HepG2 (cell line): ENCODE results near the gene VSNL1. TPM values are rescaled to one million over a fixed set of nuclear protein-coding genes. Genes with fewer than 3 reads are reported as not detected.
A peak's percentile ranks its signal among the peaks of the same experiment; 100 is the strongest.

ENCODE experiments used
- ATAC-seq: fragments of 200-7000 bp; cut with Tn5 transposase; 3 replicates; pipeline ENCODE4 v1.9.1; 2020; ENCODE audit warnings: mild to moderate bottlenecking, moderate library complexity
- BruUV-seq: library from RNA; stranded (reverse); fragments of 400-500 nt; replicated peaks from 2 replicates; lab custom pipeline; 2021; lab: Mats Ljungman, UMichigan
- CTCF ChIA-PET: fragments of 300-600 bp; formaldehyde crosslinking; extraction: SDS; loops from one replicate; lab custom pipeline; 2021; ENCODE audit warnings: low total read pairs, inconsistent platforms, low intra/inter-chr PET ratio; lab: Yijun Ruan, JAX
- POLR2A ChIA-PET: fragments of 350-600 bp; sonication (Branson Sonifier 250); formaldehyde crosslinking; loops from one replicate; lab custom pipeline; 2020; ENCODE audit warnings: antibody characterized with exemption, inconsistent platforms; lab: Yijun Ruan, JAX
- DNase-seq: peaks from one replicate; pipeline ENCODE4 v3.0.0-alpha.2; 2015; ENCODE audit warnings: low spot score
- FAIRE-seq: peaks from 3 replicates; lab custom pipeline; 2011; peaks lifted over from hg19 to GRCh38; lab: Jason Lieb, UNC
- H2AFZ ChIP-seq: one replicate; pipeline ENCODE4 v1.6.1; 2011; ENCODE audit warnings: low read length, inconsistent platforms
- H3K27ac ChIP-seq: fragments of 300-600 bp; 3 replicates; pipeline ENCODE4 v1.8.0; 2011; ENCODE audit warnings: mixed run types, mild to moderate bottlenecking, mixed read lengths, low read length, inconsistent platforms; ENCODE audit not compliant: insufficient read depth; ENCODE audit errors: extremely low read length
- H3K27me3 ChIP-seq, 2 experiments: fragments of 200-600 bp in 1 of 2; 2 replicates in 1 of 2; 3 replicates in 1 of 2; pipeline versions ENCODE4 v1.6.0 to v1.8.0; 2011; ENCODE audit warnings: low read length in 2 of 2, mild to moderate bottlenecking in 2 of 2, moderate library complexity in 2 of 2, inconsistent platforms in 1 of 2; ENCODE audit not compliant: insufficient read depth in 2 of 2, control insufficient read depth in 1 of 2
- H3K36me3 ChIP-seq, 2 experiments: fragments of 200-600 bp in 1 of 2; replicated peaks in 1 of 2; 2 replicates in 1 of 2; 3 replicates in 1 of 2; pipeline versions ENCODE4 v1.5.1 to v1.8.0; 2011; ENCODE audit warnings: low read length in 2 of 2, inconsistent platforms in 1 of 2; ENCODE audit not compliant: insufficient read depth in 2 of 2, control insufficient read depth in 1 of 2
- H3K4me1 ChIP-seq: 2 replicates; pipeline ENCODE4 v1.5.1; 2012; ENCODE audit warnings: low read length, inconsistent platforms; ENCODE audit not compliant: insufficient read depth
- H3K4me2 ChIP-seq: 2 replicates; pipeline ENCODE4 v1.6.0; 2011; ENCODE audit warnings: low read depth, low read length, inconsistent platforms
- H3K4me3 ChIP-seq, 3 experiments: fragments of 200-600 bp in 1 of 3; sonication (generic), shearing (Covaris generic) in 1 of 3; replicated peaks in 1 of 3; 2 replicates each; pipeline ENCODE4 v1.5.1; 2011 to 2016; ENCODE audit warnings: low read length in 3 of 3, inconsistent platforms in 2 of 3, low read depth in 2 of 3, mild to moderate bottlenecking in 2 of 3, control low read depth in 1 of 3, mixed read lengths in 1 of 3; ENCODE audit not compliant: insufficient read depth in 1 of 3
- H3K79me2 ChIP-seq: one replicate; pipeline ENCODE4 v1.6.1; 2011; ENCODE audit warnings: low read length, inconsistent platforms; ENCODE audit not compliant: insufficient read depth
- H3K9ac ChIP-seq: 2 replicates; pipeline ENCODE4 v1.6.0; 2011; ENCODE audit warnings: mild to moderate bottlenecking, low read depth, low read length, inconsistent platforms; ENCODE audit not compliant: insufficient read depth
- H3K9me3 ChIP-seq: 2 replicates; pipeline ENCODE4 v1.5.1; 2012; ENCODE audit warnings: mild to moderate bottlenecking, low read length
- H4K20me1 ChIP-seq: 2 replicates; pipeline ENCODE4 v1.6.0; 2011; ENCODE audit warnings: inconsistent platforms, mild to moderate bottlenecking, low read length, moderate library complexity; ENCODE audit not compliant: insufficient read depth
- ARNT2 ChIP-seq: sonication (generic); formaldehyde crosslinking; IDR thresholded peaks from 2 replicates; pipeline ENCODE4 v1.8.0; 2022; ENCODE audit warnings: mild to moderate bottlenecking, low read depth, missing genetic modification reagents, moderate library complexity
- ATAD3A ChIP-seq: sonication (generic); formaldehyde crosslinking; IDR thresholded peaks from 2 replicates; pipeline ENCODE4 v1.4.0; 2020; ENCODE audit warnings: missing genetic modification reagents
- CSRNP1 ChIP-seq: sonication (generic); formaldehyde crosslinking; IDR thresholded peaks from 2 replicates; pipeline ENCODE4 v1.8.1; 2023; ENCODE audit warnings: mild to moderate bottlenecking, missing genetic modification reagents
- ERF ChIP-seq: IDR thresholded peaks from 2 replicates; pipeline ENCODE4 v1.6.1; 2018; ENCODE audit warnings: missing biosample characterization, missing genetic modification reagents
- FIP1L1 ChIP-seq: fragments of 200-400 bp; formaldehyde crosslinking; IDR thresholded peaks from 2 replicates; pipeline ENCODE4 v1.6.1; 2018; ENCODE audit warnings: low read depth, mild to moderate bottlenecking, low read length, moderate library complexity, borderline replicate concordance; ENCODE audit not compliant: insufficient read depth
- FLYWCH1 ChIP-seq: sonication (generic); formaldehyde crosslinking; IDR thresholded peaks from 2 replicates; pipeline ENCODE4 v1.8.1; 2023; ENCODE audit warnings: mild to moderate bottlenecking, missing genetic modification reagents
- FOXK1 ChIP-seq: sonication (generic); formaldehyde crosslinking; IDR thresholded peaks from 2 replicates; pipeline ENCODE4 v1.4.0; 2020; ENCODE audit warnings: low read depth, missing genetic modification reagents, borderline replicate concordance
- GZF1 ChIP-seq: sonication (generic); formaldehyde crosslinking; IDR thresholded peaks from 2 replicates; pipeline ENCODE4 v1.5.1; 2020; ENCODE audit warnings: mild to moderate bottlenecking, missing genetic modification reagents
- HDAC1 ChIP-seq: sonication (generic); formaldehyde crosslinking; IDR thresholded peaks from 2 replicates; pipeline ENCODE4 v1.5.1; 2020; ENCODE audit warnings: mild to moderate bottlenecking, missing genetic modification reagents
- HNRNPLL ChIP-seq: fragments of 200-400 bp; formaldehyde crosslinking; IDR thresholded peaks from 2 replicates; pipeline ENCODE4 v1.6.1; 2017; ENCODE audit warnings: mild to moderate bottlenecking, low read depth, low read length; ENCODE audit not compliant: poor library complexity, severe bottlenecking
- IRX3 ChIP-seq: sonication (generic); formaldehyde crosslinking; IDR thresholded peaks from 2 replicates; pipeline ENCODE4 v1.8.1; 2023; ENCODE audit warnings: mild to moderate bottlenecking, low read depth, missing genetic modification reagents, borderline replicate concordance
- ZBTB44 ChIP-seq: sonication (generic); formaldehyde crosslinking; IDR thresholded peaks from 2 replicates; pipeline ENCODE4 v1.4.0; 2020; ENCODE audit warnings: missing genetic modification reagents
- ZFAT ChIP-seq: sonication (generic); formaldehyde crosslinking; conservative IDR thresholded peaks from 2 replicates; pipeline ENCODE4 v1.8.1; 2023; ENCODE audit warnings: missing genetic modification reagents, inconsistent platforms
- ZNF12 ChIP-seq: sonication (generic); formaldehyde crosslinking; IDR thresholded peaks from 2 replicates; pipeline ENCODE4 v1.5.0; 2020; ENCODE audit warnings: missing genetic modification reagents
- ZNF562 ChIP-seq: sonication (generic); formaldehyde crosslinking; IDR thresholded peaks from 2 replicates; pipeline ENCODE4 v1.8.0; 2022; ENCODE audit warnings: missing genetic modification reagents, borderline replicate concordance
- WGBS: methylation state at CpG from one replicate; pipeline ENCODE4 v1.1.6; 2017; ENCODE audit warnings: low lambda C conversion rate; 5-methylcytosine and 5-hydroxymethylcytosine counted together
- in situ Hi-C: cut with HindIII; loops from 2 replicates; pipeline ENCODE4 v1.10.0; 2017; ENCODE audit warnings: low pct_unique_long_range_greater_than_20kb; ENCODE audit not compliant: extremely low pct_ligation_motif_present
- intact Hi-C: fragments of 100-400 bp; cut with micrococcal nuclease; formaldehyde crosslinking; loops from one replicate; pipeline ENCODE4 v1.10.0; 2022; ENCODE audit not compliant: unreplicated experiment
- polyA plus RNA-seq, 8 experiments: library from polyadenylated mRNA; depleted of rRNA in 3 of 8; stranded (reverse) in 7 of 8; unstranded in 1 of 8; fragments of >200 nt; fragmentation: Illumina TruSeq in 4 of 8; extraction: Trizol in 4 of 8; gene quantifications; 2 replicates each; pipeline versions ENCODE4 v1.2.1 to v1.2.3, GENCODE V29; 2011 to 2016; ENCODE audit warnings: low read depth in 4 of 8, missing spikeins in 1 of 8, mixed read lengths in 1 of 8; ENCODE audit not compliant: insufficient read depth in 1 of 8
- total RNA-seq, 5 experiments: library from RNA; depleted of rRNA; stranded (reverse); fragments of >200 nt; fragmentation: Illumina TruSeq; extraction: Trizol; gene quantifications; 2 replicates each; pipeline ENCODE4 v1.2.3, GENCODE V29; 2016; ENCODE audit warnings: low read depth in 1 of 5

The VSNL1 gene
- total and polyA plus RNA-seq, 2 of the 13 experiments (the other 11 are each of a cell fraction or from before 2014, with no cell fraction given), result 63.2 to 95.9 TPM

GRCh38 chr2:17617955-17618354, 77.5 kb downstream of the VSNL1 start:
- no peaks in the 10 kb centered on the region for H4K20me1 ChIP-seq
- intact Hi-C loops (no loop called here), in situ Hi-C loops (no loop called here)
- H3K9ac ChIP-seq, result no peak overlapping the region
- no peaks in the 10 kb centered on the region for H3K9me3 ChIP-seq
- no peaks in the 10 kb centered on the region for H3K79me2 ChIP-seq
- ATAC-seq, result no peak
- no peak for TF ChIP-seq HDAC1 (CRISPR knock-in tag)
- TF ChIP-seq HNRNPLL, result no peak
- TF ChIP-seq FIP1L1, result no peak
- TF ChIP-seq ZNF12, result peak; percentile 96
- no peaks in the 10 kb centered on the region for H3K27me3 ChIP-seq
- H3K4me3 ChIP-seq, result no peak overlapping the region
- POLR2A ChIA-PET, result no interaction called here
- H3K36me3 ChIP-seq, result peaks cover 16 to 39% of the 10 kb centered on the region in 2 experiments; a peak in 4 of 5 replicates
- no peak overlapping the region for H3K4me2 ChIP-seq
- no peaks in the 10 kb centered on the region for H3K4me1 ChIP-seq
- BruUV-seq, result no TSS peak
- DNase-seq, result no peak
- no peak overlapping the region for H3K27ac ChIP-seq
- no peak for FAIRE-seq
- H2AFZ ChIP-seq, result no peak overlapping the region
- CTCF ChIA-PET, result no interaction called here
- 91% methylated on average over 1 of the region's 1 CpG for WGBS

- BruUV-seq, result no TSS peak
- Histone ChIP-seq H3K9ac (no peak overlapping the region), H3K36me3 (peaks cover 18 to 27% of the 10 kb centered on the region in 2 experiments; a peak in 4 of 5 replicates), H3K79me2 (no peaks in the 10 kb centered on the region), H3K4me3 (no peak overlapping the region), H3K4me2 (no peak overlapping the region), H2AFZ (no peak overlapping the region), H3K4me1 (no peaks in the 10 kb centered on the region), H4K20me1 (no peaks in the 10 kb centered on the region), H3K27ac (no peak overlapping the region), H3K27me3 (no peaks in the 10 kb centered on the region), H3K9me3 (no peaks in the 10 kb centered on the region)
- ChIA-PET CTCF (no interaction called here), POLR2A (interaction anchor here (0.7 kb wide), 1 partner anchor 9 kb away, joined by 4 read pairs; no protein-coding TSS in a partner anchor)
- FAIRE-seq (no peak), ATAC-seq (no peak), DNase-seq (no peak)
- in situ Hi-C loops, result no loop called here
- WGBS, result 95% methylated on average over 6 of the region's 6 CpGs
- intact Hi-C loops, result no loop called here
- TF ChIP-seq ZBTB44 (no peak), ERF (CRISPR knock-in tag) (no peak), CSRNP1 (CRISPR knock-in tag) (no peak), ATAD3A (no peak), ZFAT (CRISPR knock-in tag) (no peak), IRX3 (CRISPR knock-in tag) (no peak), ZNF562 (CRISPR knock-in tag) (no peak), ARNT2 (CRISPR knock-in tag) (no peak), FLYWCH1 (CRISPR knock-in tag) (no peak), GZF1 (no peak), FOXK1 (CRISPR knock-in tag) (no peak)
Observed at GRCh38 chr2:17620280-17620679, 79.8 kb downstream of the VSNL1 start.
